SK-N-DZ (cell line): ENCODE data around the gene ASAP3.

Source experiments
- DNase-seq: peaks from one replicate; pipeline ENCODE4 v3.0.0-alpha.2; 2015; ENCODE audit warnings: low spot score

Gene ASAP3

GRCh38 chr1:23450894-23451293, 33.1 kb downstream of the ASAP3 start:
- DNase-seq = no peak

GRCh38 chr1:23449958-23450357, 34.0 kb downstream of the ASAP3 start:
- no peak for DNase-seq

- DNase-seq = no peak
Observed at GRCh38 chr1:23449306-23449705, 34.7 kb downstream of the ASAP3 start.

GRCh38 chr1:23448846-23449245, 35.1 kb downstream of the ASAP3 start:
- DNase-seq = no peak

GRCh38 chr1:23446661-23447310, 37.2 kb downstream of the ASAP3 start:
- DNase-seq = no peak

- DNase-seq = no peak
Observed at GRCh38 chr1:23444596-23445390, 39.2 kb downstream of the ASAP3 start.

- no peak for DNase-seq
Observed at GRCh38 chr1:23444104-23444533, 39.9 kb downstream of the ASAP3 start.

- DNase-seq = no peak
Observed at GRCh38 chr1:23442751-23443150, 41.2 kb downstream of the ASAP3 start.

- no peak for DNase-seq
Observed at GRCh38 chr1:23441446-23442148, 42.4 kb downstream of the ASAP3 start.

- DNase-seq = no peak
Observed at GRCh38 chr1:23438545-23438944, 45.4 kb downstream of the ASAP3 start.

- DNase-seq = no peak
Observed at GRCh38 chr1:23437355-23437664, 46.7 kb downstream of the ASAP3 start.

- no peak for DNase-seq
Observed at GRCh38 chr1:23436520-23437354, 47.2 kb downstream of the ASAP3 start.

- DNase-seq = no peak
Observed at GRCh38 chr1:23434260-23434775, 49.7 kb downstream of the ASAP3 start.

GRCh38 chr1:23433122-23433521, 50.9 kb downstream of the ASAP3 start:
- no peak for DNase-seq

- no peak for DNase-seq
Observed at GRCh38 chr1:23431431-23431830, 52.5 kb downstream of the ASAP3 start.

- no peak for DNase-seq
Observed at GRCh38 chr1:23430803-23431202, 53.2 kb downstream of the ASAP3 start.

GRCh38 chr1:23428136-23428905, 55.7 kb downstream of the ASAP3 start:
- DNase-seq = no peak

GRCh38 chr1:23427550-23427949, 56.4 kb downstream of the ASAP3 start:
- DNase-seq = no peak

GRCh38 chr1:23426828-23427227, 57.2 kb downstream of the ASAP3 start:
- DNase-seq = no peak

GRCh38 chr1:23425193-23425494, 58.8 kb downstream of the ASAP3 start:
- DNase-seq = no peak
